HG02759 (cell line): Measurements from ENCODE around the gene EME2.
"Not testable (repeated sequence)": the region's sequence is repeated elsewhere in the genome, so short reads cannot be mapped to it uniquely, and the experiment has no call there.

Experiments
- ATAC-seq: cut with Tn5 transposase; IDR thresholded peaks from one replicate; pipeline ENCODE4 v1.9.1; 2021; ENCODE audit warnings: mild to moderate bottlenecking, moderate library complexity; ENCODE audit not compliant: unreplicated experiment

Gene EME2

GRCh38 chr16:1772362-1772907, at the start of gene EME2:
EME2 (plus strand) TSS chr16:1772810; CDS start chr16:1773228, 418 bp downstream.
- peak; percentile 10 for ATAC-seq

- no peak for ATAC-seq
These were observed 49.0 kb upstream of the EME2 start for GRCh38 chr16:1723450-1724147.

GRCh38 chr16:1724491-1724890, 48.1 kb upstream of the EME2 start:
- no peak for ATAC-seq

GRCh38 chr16:1726661-1727502, 45.7 kb upstream of the EME2 start:
- no peak for ATAC-seq

GRCh38 chr16:1727651-1728624, 44.7 kb upstream of the EME2 start:
- ATAC-seq, result no peak

- no peak for ATAC-seq
These were observed 43.6 kb upstream of the EME2 start for GRCh38 chr16:1729026-1729425.

- no peak for ATAC-seq
These were observed 43.2 kb upstream of the EME2 start for GRCh38 chr16:1729445-1729844.

GRCh38 chr16:1731073-1731472, 41.5 kb upstream of the EME2 start:
- no peak for ATAC-seq

- ATAC-seq, result no peak
These were observed 41.0 kb upstream of the EME2 start for GRCh38 chr16:1731603-1732002.

- ATAC-seq, result no peak
These were observed 40.5 kb upstream of the EME2 start for GRCh38 chr16:1732071-1732470.

GRCh38 chr16:1732551-1732987, 40.0 kb upstream of the EME2 start:
- ATAC-seq, result not testable (repeated sequence)

GRCh38 chr16:1734123-1734522, 38.5 kb upstream of the EME2 start:
- ATAC-seq, result no peak

- ATAC-seq, result no peak
These were observed 37.8 kb upstream of the EME2 start for GRCh38 chr16:1734816-1735215.

- no peak for ATAC-seq
These were observed 32.4 kb upstream of the EME2 start for GRCh38 chr16:1740234-1740633.

GRCh38 chr16:1740781-1741490, 31.7 kb upstream of the EME2 start:
- ATAC-seq, result no peak

- ATAC-seq, result no peak
These were observed 31.0 kb upstream of the EME2 start for GRCh38 chr16:1741553-1742165.

- no peak for ATAC-seq
These were observed 29.0 kb upstream of the EME2 start for GRCh38 chr16:1743376-1744337.

- no peak for ATAC-seq
These were observed 28.2 kb upstream of the EME2 start for GRCh38 chr16:1744338-1744840.
